BJ (cell line): ENCODE measurements around the gene PURB. TPM values are rescaled to one million over a fixed set of nuclear protein-coding genes. Genes with fewer than 3 reads are reported as not detected.

Source experiments
- CTCF ChIA-PET: fragments of 350-600 bp; formaldehyde crosslinking; extraction: SDS; loops from one replicate; lab custom pipeline; 2021; ENCODE audit warnings: antibody characterized with exemption, inconsistent platforms; lab: Yijun Ruan, JAX
- POLR2A ChIA-PET: fragments of 300-600 bp; sonication (Branson Sonifier 250); formaldehyde crosslinking; extraction: SDS; loops from one replicate; lab custom pipeline; 2021; ENCODE audit warnings: antibody characterized with exemption; lab: Charles Lee
- DNase-seq: peaks from one replicate; pipeline ENCODE4 v3.0.0-alpha.2; 2011; ENCODE audit warnings: low read depth
- H3K27me3 ChIP-seq: 2 replicates; pipeline ENCODE4 v1.6.0; 2011; ENCODE audit warnings: low read length; ENCODE audit not compliant: control insufficient read depth, insufficient read depth
- H3K36me3 ChIP-seq: 2 replicates; pipeline ENCODE4 v1.5.1; 2011; ENCODE audit warnings: low read length; ENCODE audit not compliant: control insufficient read depth, insufficient read depth
- H3K4me3 ChIP-seq: 2 replicates; pipeline ENCODE4 v1.5.1; 2011; ENCODE audit warnings: low read depth, mild to moderate bottlenecking, control low read depth, low read length
- CTCF ChIP-seq: IDR thresholded peaks from 2 replicates; pipeline ENCODE4 v1.5.1; 2011; ENCODE audit warnings: low read depth, mild to moderate bottlenecking, control low read depth, inconsistent platforms, low read length, moderate library complexity; ENCODE audit not compliant: insufficient read depth
- polyA plus RNA-seq: library from polyadenylated mRNA; depleted of rRNA; stranded (reverse); fragments of >200 nt; gene quantifications from 2 replicates; pipeline ENCODE4 v1.2.3, GENCODE V29; 2011

PURB gene
- polyA plus RNA-seq, 1 experiment: 2.5 TPM

DNA sequence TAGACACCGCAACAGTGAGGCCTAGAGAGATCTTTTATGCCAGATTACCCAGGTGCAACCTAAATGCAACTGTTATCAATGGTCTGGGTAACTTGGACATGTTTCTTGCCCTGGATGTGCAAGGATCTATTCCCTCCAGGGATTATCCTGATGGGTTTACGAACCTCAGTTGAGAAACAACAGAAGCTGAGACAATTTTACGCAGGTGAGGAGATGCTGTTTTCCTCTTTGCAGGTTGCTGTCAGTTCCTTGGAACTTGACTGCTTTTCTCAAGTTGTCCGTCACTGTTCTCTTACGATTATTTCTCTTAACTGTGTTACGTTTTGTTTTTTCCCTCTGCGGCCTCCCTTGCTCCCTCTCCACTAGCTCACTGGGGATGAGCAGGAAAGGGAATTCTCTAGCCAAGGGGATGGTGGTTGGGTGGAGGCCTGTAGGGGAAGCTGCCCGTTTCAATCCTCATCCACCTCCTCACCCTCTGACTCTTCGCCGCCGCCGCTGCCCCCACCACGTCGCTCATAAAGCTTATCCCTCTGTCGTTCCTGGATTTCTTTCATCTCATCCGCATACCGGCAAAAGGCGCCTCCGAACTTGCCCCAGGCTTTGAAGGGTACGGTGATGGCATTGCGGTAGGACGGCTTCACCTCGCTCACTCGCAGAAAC is 1.2 kb downstream of the PURB start:
- Histone ChIP-seq H3K27me3 (no peaks in the 10 kb centered on the region), H3K4me3 (peak overlapping the region; percentile 92), H3K36me3 (no peaks in the 10 kb centered on the region)
- POLR2A ChIA-PET: no interaction called here
- no peak for DNase-seq
- CTCF ChIA-PET: interaction anchor here (0.8 to 2.2 kb wide), 5 partner anchors 11 to 252 kb away, joined by 3 to 8 read pairs (median 3); no protein-coding TSS in a partner anchor
- no peak for TF ChIP-seq CTCF

DNA sequence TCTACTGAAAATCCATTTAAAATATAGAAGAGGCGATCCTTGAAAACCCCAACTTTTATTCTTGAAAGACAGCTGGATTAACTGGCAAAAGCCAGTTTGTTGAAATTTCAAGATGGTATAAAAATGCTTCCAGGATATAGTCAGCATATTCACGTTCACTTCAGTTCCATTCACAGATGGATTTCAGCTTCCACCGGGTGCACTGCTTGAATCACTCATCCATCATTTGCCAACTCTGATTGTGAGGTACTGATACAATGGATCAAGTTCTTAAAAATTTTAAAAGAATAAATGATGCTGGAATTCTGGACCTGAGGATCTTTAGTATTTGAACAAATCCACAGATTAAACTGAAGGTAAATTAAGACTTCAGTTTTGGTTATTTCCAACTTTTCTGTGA is 2.4 kb downstream of the PURB start:
- ChIA-PET CTCF (interaction anchor here (0.6 to 2.1 kb wide), 2 partner anchors 79 to 254 kb away, joined by 3 to 5 read pairs; no protein-coding TSS in a partner anchor), POLR2A (interaction anchor here (0.8 kb wide), 1 partner anchor 9 kb away, joined by 4 read pairs; no protein-coding TSS in a partner anchor)
- Histone ChIP-seq H3K27me3 (no peaks in the 10 kb centered on the region), H3K4me3 (peak overlapping the region; percentile 35), H3K36me3 (no peaks in the 10 kb centered on the region)
- no peak for DNase-seq
- TF ChIP-seq CTCF: no peak

- POLR2A ChIA-PET: no interaction called here
- DNase-seq: no peak
Measured at GRCh38 chr7:44881610-44882009, 3.7 kb downstream of the PURB start.

DNA sequence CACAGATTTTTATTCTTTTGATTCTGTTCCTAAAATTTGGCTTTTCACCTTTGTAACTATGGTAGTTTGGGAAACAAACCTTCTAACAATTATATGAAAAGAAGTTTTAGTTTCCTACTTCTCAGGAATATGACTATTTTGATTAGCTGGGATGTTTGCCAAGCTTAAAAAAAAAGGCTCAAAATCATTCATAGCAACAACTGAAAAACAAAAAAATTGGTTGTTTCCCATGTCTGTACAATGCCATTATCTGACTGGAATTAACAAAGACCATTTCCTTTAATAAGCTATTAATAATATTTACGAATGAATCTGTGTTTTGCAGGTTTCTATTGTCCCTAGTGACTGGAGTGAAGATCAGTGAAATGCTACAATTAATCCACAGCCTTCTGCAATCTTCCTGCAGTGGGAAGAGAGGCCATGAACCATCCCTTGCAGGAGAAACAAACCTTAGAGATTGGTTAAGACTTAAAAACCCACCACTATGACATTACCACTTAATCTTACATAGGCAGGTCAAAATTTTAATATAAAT is 4.2 kb downstream of the PURB start:
- TF ChIP-seq CTCF: no peak
- ChIA-PET POLR2A (no interaction called here), CTCF (interaction anchor here (0.8 to 1.6 kb wide), 6 partner anchors 17 to 255 kb away, joined by 3 to 7 read pairs (median 3); no protein-coding TSS in a partner anchor)
- Histone ChIP-seq H3K27me3 (no peaks in the 10 kb centered on the region), H3K36me3 (no peaks in the 10 kb centered on the region), H3K4me3 (peak overlapping the region; percentile 35)
- no peak for DNase-seq

More at GRCh38 chr7:44881610-44882009, 3.7 kb downstream of the PURB start:
- no peaks in the 10 kb centered on the region for H3K36me3 ChIP-seq
- H3K27me3 ChIP-seq: no peaks in the 10 kb centered on the region
- CTCF ChIA-PET: interaction anchor here (0.8 to 1.6 kb wide), 6 partner anchors 17 to 255 kb away, joined by 3 to 7 read pairs (median 3); no protein-coding TSS in a partner anchor
- H3K4me3 ChIP-seq: peak overlapping the region; percentile 35
- no peak for TF ChIP-seq CTCF

DNA sequence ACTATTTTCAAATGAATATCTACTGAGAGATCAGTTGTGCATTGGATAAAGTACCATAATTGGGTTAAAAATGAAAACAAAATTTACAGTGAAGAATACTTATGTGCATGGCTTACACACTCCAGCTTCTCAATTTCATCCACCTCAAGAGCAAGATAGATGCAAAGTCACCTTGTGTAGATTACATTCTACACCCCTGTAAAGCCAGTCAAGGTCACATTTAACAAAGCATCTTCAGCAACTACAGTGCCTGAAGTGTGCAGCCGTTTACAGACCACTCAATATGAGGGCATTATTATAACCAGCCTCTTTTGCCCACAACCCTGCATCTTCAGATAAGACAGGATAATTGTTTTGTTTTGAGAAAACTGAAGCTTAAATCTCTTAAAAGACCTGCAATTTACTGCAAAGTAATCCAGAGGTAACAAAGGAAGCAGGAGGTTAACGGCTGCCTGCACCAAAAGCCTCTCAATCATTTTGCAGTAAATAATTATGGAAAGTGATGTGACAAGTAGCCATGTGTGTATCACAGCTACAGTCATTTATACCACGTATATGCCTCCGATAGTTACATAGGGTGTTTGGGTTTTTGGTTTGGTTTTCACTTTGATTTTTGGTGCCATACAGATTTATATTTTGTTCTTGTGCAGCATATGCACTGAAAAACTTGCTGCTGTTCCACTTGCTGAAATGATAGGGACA is 4.9 kb downstream of the PURB start:
- peak overlapping the region; percentile 11 for H3K4me3 ChIP-seq
- POLR2A ChIA-PET: interaction anchor here (0.6 kb wide), 1 partner anchor 33 kb away, joined by 9 read pairs; no protein-coding TSS in a partner anchor
- no peaks in the 10 kb centered on the region for H3K36me3 ChIP-seq
- no peaks in the 10 kb centered on the region for H3K27me3 ChIP-seq
- no peak for DNase-seq
- CTCF ChIA-PET: interaction anchor here (1.6 kb wide), 1 partner anchor 256 kb away, joined by 6 read pairs; no protein-coding TSS in a partner anchor
- TF ChIP-seq CTCF: no peak
